ENCODE data around the gene DHH. TPM values are rescaled to one million over a fixed set of nuclear protein-coding genes. Genes with fewer than 3 reads are reported as not detected.

DHH gene
- polyA plus RNA-seq, 1 of the 3 experiments (the other 2 are of a cell fraction) = 0.13 TPM

DNA sequence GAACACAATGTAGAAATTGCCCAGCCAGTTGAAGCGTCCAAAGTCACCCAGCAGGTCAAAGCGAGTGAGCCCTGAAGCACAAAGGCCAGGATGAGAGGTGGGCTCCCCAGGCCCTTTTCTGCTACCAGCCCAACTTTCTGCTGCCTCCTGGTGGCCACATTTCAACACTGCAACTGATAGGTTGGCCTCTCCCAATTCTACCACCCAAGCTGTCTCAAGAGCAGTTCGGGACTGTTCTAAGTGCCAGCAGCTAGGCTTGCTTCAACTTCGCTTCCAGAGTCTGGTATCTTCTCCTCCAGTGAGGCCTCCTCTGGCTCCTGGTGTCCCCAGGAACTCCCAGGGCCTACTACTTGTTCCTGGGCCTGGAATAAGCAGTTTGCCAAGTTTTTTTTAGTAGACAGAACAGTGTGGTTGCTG is 3.4 kb upstream of the DHH start (continued):
- TF ChIP-seq RXRA (IDR thresholded peaks at IDR 0.05; ENCODE audit: borderline replicate concordance, low read depth) = no peak
- peak; percentile 79 for TF ChIP-seq CTCF (IDR thresholded peaks at IDR 0.05)
- no peak for TF ChIP-seq GABPA (IDR thresholded peaks at IDR 0.05; ENCODE audit: low read depth)
- no peak for TF ChIP-seq NRF1 (IDR thresholded peaks at IDR 0.05; ENCODE audit: low read depth, low read length)
- peak; percentile 14 for TF ChIP-seq CHD2 (IDR thresholded peaks at IDR 0.05; ENCODE audit: low read length, partially characterized antibody)
- TF ChIP-seq TCF12 (IDR thresholded peaks at IDR 0.05) = no peak
- TF ChIP-seq MXI1 (IDR thresholded peaks at IDR 0.05; ENCODE audit: low read depth, low read length) = no peak
- no peak for TF ChIP-seq YY1 (IDR thresholded peaks at IDR 0.05; ENCODE audit: low read depth)

GRCh38 chr12:49097381-49097780 is 2.8 kb upstream of the DHH start:
- Histone ChIP-seq H3K4me2 (no peak overlapping the region), H3K9me2 (no peaks in the 10 kb centered on the region), H3K27me3 (ENCODE audit: insufficient read depth) (peaks cover 12% of the 10 kb centered on the region; the same call in 1 of the 2 replicates), H4K20me1 (ENCODE audit: insufficient read depth) (no peaks in the 10 kb centered on the region), H3K4me3 (ENCODE audit: low read depth in 2 of 2, low read length in 1 of 2) (no peak overlapping the region), H3K4me1 (ENCODE audit: control insufficient read depth in 1 of 2, insufficient read depth in 2 of 2, low read depth in 1 of 2, low read length in 1 of 2) (peaks cover 0 to 15% of the 10 kb centered on the region in 2 experiments; a peak in 1 of 4 replicates), H2AFZ (ENCODE audit: low read depth) (no peak overlapping the region), H3K27ac (ENCODE audit: low read depth in 2 of 2, low read length in 1 of 2) (no peak overlapping the region), H3F3A (replicated peaks; ENCODE audit: insufficient read depth) (no peaks in the 10 kb centered on the region), H3K9me3 (no peaks in the 10 kb centered on the region), H3K9ac (no peak overlapping the region), H3K36me3 (replicated peaks in 1 of 2; ENCODE audit: control insufficient read depth in 1 of 2, insufficient read depth in 2 of 2, low read length in 1 of 2) (peaks cover 21 to 33% of the 10 kb centered on the region in 2 experiments), H3K79me2 (ENCODE audit: insufficient read depth) (no peaks in the 10 kb centered on the region)
- ChIA-PET POLR2A (interaction anchor here (0.8 to 0.9 kb wide), 2 partner anchors 13 to 34 kb away, joined by 3 to 4 read pairs; partner anchors contain the start of gene TUBA1B), CTCF (interaction anchor here (0.5 to 25.0 kb wide), 12 partner anchors 11 to 155 kb away, joined by 3 to 315 read pairs (median 8); partner anchors contain the start of genes LMBR1L and RHEBL1)
- no peak for DNase-seq
- no peak for TF ChIP-seq MXI1 (IDR thresholded peaks at IDR 0.05; ENCODE audit: low read depth, low read length)
- TF ChIP-seq JUND (IDR thresholded peaks at IDR 0.05) = no peak
- no peak for TF ChIP-seq RFX5 (IDR thresholded peaks at IDR 0.05; ENCODE audit: low read length)
- TF ChIP-seq NRF1 (IDR thresholded peaks at IDR 0.05; ENCODE audit: low read depth, low read length) = no peak
- TF ChIP-seq FOXJ3 (CRISPR knock-in tag; IDR thresholded peaks at IDR 0.05) = no peak
- TF ChIP-seq EP300 (IDR thresholded peaks at IDR 0.05; ENCODE audit: borderline replicate concordance in 1 of 2, low read depth in 1 of 2, low read length in 1 of 2) = no peak
- no peak for TF ChIP-seq CTCF (IDR thresholded peaks at IDR 0.05)
- TF ChIP-seq FOSL2 (IDR thresholded peaks at IDR 0.05; ENCODE audit: borderline replicate concordance, low read depth) = no peak
- TF ChIP-seq YY1 (IDR thresholded peaks at IDR 0.05; ENCODE audit: low read depth) = no peak
- no peak for TF ChIP-seq POLR2AphosphoS5 (IDR thresholded peaks at IDR 0.05; ENCODE audit: low read depth, low read length)
- no peak for TF ChIP-seq FOXM1 (IDR thresholded peaks at IDR 0.05; ENCODE audit: low read depth)
- TF ChIP-seq, protein P1, sequence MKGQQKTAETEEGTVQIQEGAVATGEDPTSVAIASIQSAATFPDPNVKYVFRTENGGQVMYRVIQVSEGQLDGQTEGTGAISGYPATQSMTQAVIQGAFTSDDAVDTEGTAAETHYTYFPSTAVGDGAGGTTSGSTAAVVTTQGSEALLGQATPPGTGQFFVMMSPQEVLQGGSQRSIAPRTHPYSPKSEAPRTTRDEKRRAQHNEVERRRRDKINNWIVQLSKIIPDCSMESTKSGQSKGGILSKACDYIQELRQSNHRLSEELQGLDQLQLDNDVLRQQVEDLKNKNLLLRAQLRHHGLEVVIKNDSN (IDR thresholded peaks at IDR 0.05; ENCODE audit: borderline replicate concordance, low read depth) = no peak
- TF ChIP-seq TEAD4 (IDR thresholded peaks at IDR 0.05; ENCODE audit: borderline replicate concordance, insufficient read depth) = no peak
- TF ChIP-seq TAF1 (IDR thresholded peaks at IDR 0.05; ENCODE audit: borderline replicate concordance, low read depth, low read length) = no peak
- TF ChIP-seq, protein P2, sequence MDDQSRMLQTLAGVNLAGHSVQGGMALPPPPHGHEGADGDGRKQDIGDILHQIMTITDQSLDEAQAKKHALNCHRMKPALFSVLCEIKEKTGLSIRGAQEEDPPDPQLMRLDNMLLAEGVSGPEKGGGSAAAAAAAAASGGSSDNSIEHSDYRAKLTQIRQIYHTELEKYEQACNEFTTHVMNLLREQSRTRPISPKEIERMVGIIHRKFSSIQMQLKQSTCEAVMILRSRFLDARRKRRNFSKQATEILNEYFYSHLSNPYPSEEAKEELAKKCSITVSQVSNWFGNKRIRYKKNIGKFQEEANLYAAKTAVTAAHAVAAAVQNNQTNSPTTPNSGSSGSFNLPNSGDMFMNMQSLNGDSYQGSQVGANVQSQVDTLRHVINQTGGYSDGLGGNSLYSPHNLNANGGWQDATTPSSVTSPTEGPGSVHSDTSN (IDR thresholded peaks at IDR 0.05) = no peak
- WGBS (ENCODE audit: low lambda C conversion rate) = 83% methylated on average over 3 of the region's 3 CpGs

Data from SK-N-SH (cell line).